Hepatocyte (in vitro differentiated cells): ENCODE data around the gene PIM3. TPM values are rescaled to one million over a fixed set of nuclear protein-coding genes. Genes with fewer than 3 reads are reported as not detected.
A peak's percentile ranks its signal among the peaks of the same experiment; 100 is the strongest.

ENCODE experiments used
- DNase-seq: peaks from one replicate; pipeline ENCODE4 v3.0.0-alpha.2; 2016; ENCODE audit warnings: low spot score
- H2AFZ ChIP-seq: fragments of 200-600 bp; sonication (generic); 2 replicates; pipeline ENCODE4 v1.6.0; 2016; ENCODE audit warnings: antibody characterized with exemption, mild to moderate bottlenecking
- H3K27ac ChIP-seq: fragments of 200-600 bp; sonication (generic); 2 replicates; pipeline ENCODE4 v1.5.1; 2016; ENCODE audit warnings: mild to moderate bottlenecking
- H3K27me3 ChIP-seq: fragments of 200-600 bp; sonication (generic); 2 replicates; pipeline ENCODE4 v1.6.1; 2016
- H3K36me3 ChIP-seq: fragments of 200-600 bp; sonication (generic); replicated peaks from 2 replicates; pipeline ENCODE4 v1.5.1; 2016; ENCODE audit warnings: low read depth; ENCODE audit not compliant: insufficient read depth
- H3K4me1 ChIP-seq: fragments of 200-600 bp; sonication (generic); 2 replicates; pipeline ENCODE4 v1.5.1; 2016; ENCODE audit warnings: mild to moderate bottlenecking, moderate library complexity; ENCODE audit not compliant: insufficient read depth
- H3K4me2 ChIP-seq: fragments of 200-600 bp; sonication (generic); 2 replicates; pipeline ENCODE4 v1.6.0; 2016
- H3K4me3 ChIP-seq: fragments of 200-600 bp; sonication (generic); 2 replicates; pipeline ENCODE4 v1.5.1; 2016; ENCODE audit warnings: mild to moderate bottlenecking
- H3K79me2 ChIP-seq: fragments of 200-600 bp; sonication (generic); 2 replicates; pipeline ENCODE4 v1.6.0; 2017; ENCODE audit warnings: mild to moderate bottlenecking
- H3K9me2 ChIP-seq: fragments of 200-600 bp; sonication (generic); replicated peaks from 2 replicates; pipeline ENCODE4 v1.6.0; 2017; ENCODE audit warnings: mild to moderate bottlenecking; ENCODE audit not compliant: insufficient read depth
- H3K9me3 ChIP-seq: fragments of 200-600 bp; sonication (generic); 2 replicates; pipeline ENCODE4 v1.5.1; 2016; ENCODE audit warnings: low read depth, mild to moderate bottlenecking
- H4K20me1 ChIP-seq: fragments of 200-600 bp; sonication (generic); 2 replicates; pipeline ENCODE4 v1.6.0; 2016; ENCODE audit warnings: mild to moderate bottlenecking; ENCODE audit not compliant: insufficient read depth, poor library complexity, severe bottlenecking
- EZH2 ChIP-seq: fragments of 200-600 bp; sonication (generic); IDR thresholded peaks from 2 replicates; pipeline ENCODE4 v1.6.1; 2016; ENCODE audit warnings: antibody characterized with exemption, mild to moderate bottlenecking, borderline replicate concordance
- EZH2phosphoT487 ChIP-seq: fragments of 200-600 bp; sonication (generic); IDR thresholded peaks from one replicate; pipeline ENCODE4 v1.6.1; 2018; ENCODE audit warnings: antibody characterized with exemption, mild to moderate bottlenecking, low read depth, moderate library complexity; ENCODE audit not compliant: unreplicated experiment, severe bottlenecking
- WGBS: methylation state at CpG from one replicate; pipeline ENCODE4 v1.1.6; 2016; ENCODE audit warnings: low lambda C conversion rate; ENCODE audit errors: missing lambda C conversion rate; 5-methylcytosine and 5-hydroxymethylcytosine counted together
- polyA plus RNA-seq: library from polyadenylated mRNA; unstranded; fragments of >200 nt; fragmentation: Nextera tagmentation; extraction: Ambion mirVana; gene quantifications from 2 replicates; pipeline ENCODE4 v1.2.1, GENCODE V29; 2016
- total RNA-seq: library from RNA; depleted of rRNA; stranded (reverse); fragments of >200 nt; gene quantifications from 2 replicates; pipeline ENCODE4 v1.2.3, GENCODE V29; 2014
- TF ChIP-seq, protein P1 (sequence below): fragments of 200-600 bp; sonication (generic); IDR thresholded peaks from 2 replicates; pipeline ENCODE4 v1.5.1; 2016; ENCODE audit warnings: antibody characterized with exemption, mild to moderate bottlenecking; ENCODE audit not compliant: poor library complexity

PIM3 gene
- total and polyA plus RNA-seq, 2 experiments from 2014 or later = 81.1 to 138 TPM

DNA sequence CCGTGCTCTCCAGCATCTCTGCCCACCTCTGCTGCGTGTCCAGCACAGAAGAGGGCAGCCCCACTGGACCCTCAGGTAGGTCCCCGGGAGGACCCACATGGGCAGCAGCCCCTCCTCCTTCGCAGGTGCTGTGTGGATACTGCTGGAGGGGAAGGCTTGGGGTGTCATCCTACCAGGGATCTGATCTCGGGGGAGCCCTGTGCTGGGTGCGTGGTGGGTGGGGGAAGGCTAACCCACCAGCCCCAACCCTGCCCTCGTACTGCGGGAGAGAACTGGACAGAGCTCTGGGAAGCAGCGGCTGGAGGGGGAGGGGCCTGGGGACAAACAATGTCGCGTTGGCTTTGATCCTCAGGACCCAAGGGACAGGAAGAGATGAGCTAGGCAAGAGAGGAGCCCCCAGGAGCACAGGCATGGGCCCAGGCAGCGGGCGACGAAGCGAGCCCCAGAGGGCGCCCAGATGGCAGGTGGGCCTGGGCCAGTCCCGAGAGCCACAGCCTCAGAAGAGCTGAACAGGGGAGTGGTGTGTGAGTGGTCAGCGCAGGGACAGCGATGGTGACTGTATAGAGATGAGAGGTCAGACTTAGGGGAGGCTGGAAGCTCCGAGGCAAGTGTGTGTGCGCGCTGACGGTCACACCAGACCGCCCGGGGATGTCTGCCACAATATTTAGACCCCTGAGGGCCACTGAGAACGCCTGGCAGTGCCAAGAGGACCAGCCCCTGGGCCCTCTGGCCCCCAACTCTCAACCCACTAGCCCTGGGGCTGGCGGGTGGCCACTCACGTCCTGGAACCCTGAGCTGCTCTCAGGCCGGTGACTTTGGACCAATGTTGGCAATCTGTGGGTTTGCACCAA is 1.4 kb upstream of the PIM3 start:
- peaks cover 30% of the 10 kb centered on the region for H4K20me1 ChIP-seq
- H3K9me2 ChIP-seq = no peaks in the 10 kb centered on the region
- no peaks in the 10 kb centered on the region for H3K36me3 ChIP-seq
- peaks cover 29% of the 10 kb centered on the region for H3K79me2 ChIP-seq
- H3K9me3 ChIP-seq = no peaks in the 10 kb centered on the region
- H3K4me3 ChIP-seq = peak overlapping the region; percentile 43
- TF ChIP-seq EZH2 = no peak
- TF ChIP-seq, protein P1, sequence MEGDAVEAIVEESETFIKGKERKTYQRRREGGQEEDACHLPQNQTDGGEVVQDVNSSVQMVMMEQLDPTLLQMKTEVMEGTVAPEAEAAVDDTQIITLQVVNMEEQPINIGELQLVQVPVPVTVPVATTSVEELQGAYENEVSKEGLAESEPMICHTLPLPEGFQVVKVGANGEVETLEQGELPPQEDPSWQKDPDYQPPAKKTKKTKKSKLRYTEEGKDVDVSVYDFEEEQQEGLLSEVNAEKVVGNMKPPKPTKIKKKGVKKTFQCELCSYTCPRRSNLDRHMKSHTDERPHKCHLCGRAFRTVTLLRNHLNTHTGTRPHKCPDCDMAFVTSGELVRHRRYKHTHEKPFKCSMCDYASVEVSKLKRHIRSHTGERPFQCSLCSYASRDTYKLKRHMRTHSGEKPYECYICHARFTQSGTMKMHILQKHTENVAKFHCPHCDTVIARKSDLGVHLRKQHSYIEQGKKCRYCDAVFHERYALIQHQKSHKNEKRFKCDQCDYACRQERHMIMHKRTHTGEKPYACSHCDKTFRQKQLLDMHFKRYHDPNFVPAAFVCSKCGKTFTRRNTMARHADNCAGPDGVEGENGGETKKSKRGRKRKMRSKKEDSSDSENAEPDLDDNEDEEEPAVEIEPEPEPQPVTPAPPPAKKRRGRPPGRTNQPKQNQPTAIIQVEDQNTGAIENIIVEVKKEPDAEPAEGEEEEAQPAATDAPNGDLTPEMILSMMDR = no peak
- no peak for TF ChIP-seq EZH2phosphoT487
- peaks cover 38% of the 10 kb centered on the region for H3K4me1 ChIP-seq
- H3K27me3 ChIP-seq = no peaks in the 10 kb centered on the region
- 82% methylated on average over 29 of the region's 29 CpGs for WGBS
- H3K4me2 ChIP-seq = peak overlapping the region; percentile 97
- no peak overlapping the region for H2AFZ ChIP-seq
- DNase-seq = no peak
- H3K27ac ChIP-seq = peak overlapping the region; percentile 94

DNA sequence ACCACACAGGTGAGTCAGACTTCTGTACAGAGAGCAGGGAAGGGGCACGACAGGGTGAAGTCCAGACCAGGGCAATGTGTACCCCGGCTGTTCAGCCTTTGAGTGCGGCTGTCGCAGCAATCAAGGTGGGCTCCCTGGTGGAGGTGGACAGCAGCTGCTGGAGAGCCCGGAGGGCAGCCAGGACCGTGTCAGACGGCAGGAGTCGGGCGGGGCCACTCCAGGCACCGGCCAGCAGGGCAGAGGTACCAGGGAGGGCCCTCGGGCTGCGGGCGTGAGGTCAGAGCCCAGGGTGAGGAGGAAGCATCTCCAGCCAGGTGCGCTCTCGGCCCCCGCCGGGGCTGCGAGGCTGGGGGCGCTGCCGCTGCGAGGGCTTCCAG is 802 bp upstream of the PIM3 start:
- Histone ChIP-seq H3K4me2 (peak overlapping the region; percentile 97), H3K4me3 (peak overlapping the region; percentile 43), H3K27ac (peak overlapping the region; percentile 94), H3K36me3 (no peaks in the 10 kb centered on the region), H3K9me3 (no peaks in the 10 kb centered on the region), H3K79me2 (peaks cover 35% of the 10 kb centered on the region), H3K4me1 (peaks cover 40% of the 10 kb centered on the region), H4K20me1 (peaks cover 36% of the 10 kb centered on the region), H3K27me3 (no peaks in the 10 kb centered on the region), H3K9me2 (no peaks in the 10 kb centered on the region), H2AFZ (peak overlapping the region; percentile 22)
- TF ChIP-seq, protein P1 = no peak
- no peak for TF ChIP-seq EZH2phosphoT487
- no peak for TF ChIP-seq EZH2
- no peak for DNase-seq
- WGBS = 22% methylated on average over 15 of the region's 21 CpGs

DNA sequence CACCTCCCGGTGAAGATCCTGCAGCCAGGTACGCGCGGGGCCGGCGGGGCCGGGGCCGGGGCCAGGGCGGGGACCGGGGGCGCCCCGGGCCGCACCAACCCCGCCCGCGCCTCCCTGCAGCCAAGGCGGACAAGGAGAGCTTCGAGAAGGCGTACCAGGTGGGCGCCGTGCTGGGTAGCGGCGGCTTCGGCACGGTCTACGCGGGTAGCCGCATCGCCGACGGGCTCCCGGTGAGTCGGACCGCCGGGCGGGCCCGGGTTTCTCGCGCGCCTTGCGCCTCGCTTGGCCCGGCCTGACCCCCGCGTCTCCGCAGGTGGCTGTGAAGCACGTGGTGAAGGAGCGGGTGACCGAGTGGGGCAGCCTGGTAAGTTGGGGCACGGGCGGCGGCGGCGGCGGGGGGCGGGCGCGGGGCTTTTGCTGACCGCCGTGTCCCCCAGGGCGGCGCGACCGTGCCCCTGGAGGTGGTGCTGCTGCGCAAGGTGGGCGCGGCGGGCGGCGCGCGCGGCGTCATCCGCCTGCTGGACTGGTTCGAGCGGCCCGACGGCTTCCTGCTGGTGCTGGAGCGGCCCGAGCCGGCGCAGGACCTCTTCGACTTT is 531 bp downstream of the PIM3 start:
- Histone ChIP-seq H2AFZ (no peak overlapping the region), H4K20me1 (peaks cover 43% of the 10 kb centered on the region), H3K36me3 (no peaks in the 10 kb centered on the region), H3K27me3 (no peaks in the 10 kb centered on the region), H3K27ac (peak overlapping the region; percentile 94), H3K9me3 (no peaks in the 10 kb centered on the region), H3K9me2 (no peaks in the 10 kb centered on the region), H3K4me1 (peaks cover 32% of the 10 kb centered on the region), H3K79me2 (peaks cover 35% of the 10 kb centered on the region), H3K4me2 (peak overlapping the region; percentile 95), H3K4me3 (peak overlapping the region; percentile 96)
- WGBS = under 1% methylated on average over 23 of the region's 84 CpGs
- TF ChIP-seq, protein P1 = no peak
- TF ChIP-seq EZH2phosphoT487 (no peak), EZH2 (no peak)
- DNase-seq = peak; percentile 68
